HEK293 (cell line): ENCODE results near the gene LYVE1.

Experiments
- CTCF ChIA-PET: fragments of 350-600 bp; formaldehyde crosslinking; extraction: SDS; loops from one replicate; lab custom pipeline; 2021; ENCODE audit warnings: antibody characterized with exemption; lab: Yijun Ruan, JAX
- POLR2A ChIA-PET: fragments of 300-600 bp; formaldehyde crosslinking; extraction: SDS; loops from one replicate; lab custom pipeline; 2020; ENCODE audit warnings: antibody characterized with exemption, inconsistent platforms; lab: Yijun Ruan, JAX
- H3K27ac ChIP-seq: fragments of 200-500 bp; sonication (Bioruptor generic); 2 replicates; pipeline ENCODE4 v1.5.1; 2014; ENCODE audit warnings: low read depth, low read length, control low read depth, inconsistent platforms; ENCODE audit errors: extremely low read depth
- H3K36me3 ChIP-seq, 2 experiments: fragments of 200-500 bp in 1 of 2; sonication (Bioruptor generic) in 1 of 2; 1 replicate in 1 of 2; 2 replicates in 1 of 2; pipeline ENCODE4 v1.5.1; 2014 to 2017; ENCODE audit warnings: inconsistent platforms in 2 of 2, low read length in 2 of 2; ENCODE audit not compliant: control insufficient read depth in 2 of 2, insufficient read depth in 1 of 2
- H3K4me1 ChIP-seq: fragments of 200-500 bp; sonication (Bioruptor generic); 2 replicates; pipeline ENCODE4 v1.5.1; 2014; ENCODE audit warnings: mild to moderate bottlenecking, low read length, inconsistent platforms; ENCODE audit not compliant: control insufficient read depth, insufficient read depth
- H3K4me3 ChIP-seq: 2 replicates; pipeline ENCODE4 v1.5.1; 2011; ENCODE audit warnings: low read depth, mild to moderate bottlenecking, control low read depth, low read length, moderate library complexity
- H3K9me3 ChIP-seq: fragments of 200-500 bp; sonication (Bioruptor generic); 2 replicates; pipeline ENCODE4 v1.5.1; 2014; ENCODE audit warnings: low read depth, low read length, inconsistent platforms; ENCODE audit not compliant: control insufficient read depth, insufficient read depth
- EGR2 ChIP-seq: fragments of 450-650 bp; formaldehyde crosslinking; IDR thresholded peaks from 2 replicates; pipeline ENCODE4 v1.5.1; 2016; ENCODE audit warnings: low read depth, missing biosample characterization, missing genetic modification characterization
- GLI4 ChIP-seq: fragments of 450-650 bp; formaldehyde crosslinking; IDR thresholded peaks from 2 replicates; pipeline ENCODE4 v1.5.1; 2016; ENCODE audit warnings: missing biosample characterization, missing genetic modification characterization
- HOXA7 ChIP-seq: sonication (generic); formaldehyde crosslinking; IDR thresholded peaks from 2 replicates; pipeline ENCODE4 v1.8.1; 2022; ENCODE audit warnings: missing genetic modification reagents, borderline replicate concordance
- ZBTB1 ChIP-seq: fragments of 450-650 bp; formaldehyde crosslinking; IDR thresholded peaks from 2 replicates; pipeline ENCODE4 v1.5.1; 2016; ENCODE audit warnings: missing biosample characterization, missing genetic modification characterization
- ZBTB48 ChIP-seq: fragments of 450-650 bp; formaldehyde crosslinking; IDR thresholded peaks from 2 replicates; pipeline ENCODE4 v1.5.1; 2016; ENCODE audit warnings: missing biosample characterization, missing genetic modification characterization
- ZIC2 ChIP-seq: fragments of 450-650 bp; formaldehyde crosslinking; IDR thresholded peaks from 2 replicates; pipeline ENCODE4 v1.5.1; 2016; ENCODE audit warnings: missing biosample characterization, missing genetic modification characterization
- ZNF148 ChIP-seq: fragments of 450-650 bp; formaldehyde crosslinking; IDR thresholded peaks from 2 replicates; pipeline ENCODE4 v1.5.0; 2017; ENCODE audit warnings: missing biosample characterization, missing genetic modification characterization, borderline replicate concordance
- ZNF157 ChIP-seq: fragments of 450-650 bp; formaldehyde crosslinking; IDR thresholded peaks from 2 replicates; pipeline ENCODE4 v1.5.1; 2016; ENCODE audit warnings: missing biosample characterization, missing genetic modification characterization
- ZNF202 ChIP-seq: fragments of 450-650 bp; formaldehyde crosslinking; IDR thresholded peaks from 2 replicates; pipeline ENCODE4 v1.5.1; 2016; ENCODE audit warnings: missing biosample characterization, missing genetic modification characterization, borderline replicate concordance
- ZNF214 ChIP-seq: fragments of 450-650 bp; formaldehyde crosslinking; IDR thresholded peaks from 2 replicates; pipeline ENCODE4 v1.5.1; 2017; ENCODE audit warnings: missing biosample characterization, mild to moderate bottlenecking, missing genetic modification characterization, borderline replicate concordance
- ZNF544 ChIP-seq: fragments of 450-650 bp; formaldehyde crosslinking; IDR thresholded peaks from 2 replicates; pipeline ENCODE4 v1.5.0; 2017; ENCODE audit warnings: missing biosample characterization, missing genetic modification characterization
- ZNF580 ChIP-seq: fragments of 450-650 bp; formaldehyde crosslinking; IDR thresholded peaks from 2 replicates; pipeline ENCODE4 v1.5.1; 2016; ENCODE audit warnings: missing biosample characterization, missing genetic modification characterization
- ZNF585B ChIP-seq: fragments of 450-650 bp; formaldehyde crosslinking; IDR thresholded peaks from 2 replicates; pipeline ENCODE4 v1.5.1; 2016; ENCODE audit warnings: missing biosample characterization, missing genetic modification characterization
- ZNF624 ChIP-seq: fragments of 450-650 bp; formaldehyde crosslinking; IDR thresholded peaks from 2 replicates; pipeline ENCODE4 v1.5.1; 2017; ENCODE audit warnings: missing biosample characterization, missing genetic modification characterization
- ZNF629 ChIP-seq: fragments of 450-650 bp; formaldehyde crosslinking; IDR thresholded peaks from 2 replicates; pipeline ENCODE4 v1.5.1; 2017; ENCODE audit warnings: missing biosample characterization, missing genetic modification characterization
- ZNF660 ChIP-seq: fragments of 450-650 bp; IDR thresholded peaks from 2 replicates; pipeline ENCODE4 v1.5.1; 2018; ENCODE audit warnings: missing biosample characterization, mild to moderate bottlenecking, missing genetic modification characterization
- ZNF776 ChIP-seq: fragments of 450-650 bp; formaldehyde crosslinking; IDR thresholded peaks from 2 replicates; pipeline ENCODE4 v1.5.0; 2017; ENCODE audit warnings: missing biosample characterization, missing genetic modification characterization, borderline replicate concordance
- ZNF792 ChIP-seq: fragments of 450-650 bp; formaldehyde crosslinking; IDR thresholded peaks from 2 replicates; pipeline ENCODE4 v1.5.1; 2016; ENCODE audit warnings: missing biosample characterization, missing genetic modification characterization
- ZSCAN23 ChIP-seq: fragments of 450-650 bp; formaldehyde crosslinking; IDR thresholded peaks from 2 replicates; pipeline ENCODE4 v1.5.1; 2016; ENCODE audit warnings: missing biosample characterization, missing genetic modification characterization
- TF ChIP-seq, protein P1 (sequence below): fragments of 450-650 bp; formaldehyde crosslinking; IDR thresholded peaks from 2 replicates; pipeline ENCODE4 v1.5.1; 2016; ENCODE audit warnings: missing biosample characterization, missing genetic modification characterization
- TF ChIP-seq, protein P2 (sequence below): fragments of 450-650 bp; formaldehyde crosslinking; IDR thresholded peaks from 2 replicates; pipeline ENCODE4 v1.5.1; 2016; ENCODE audit warnings: missing biosample characterization, missing genetic modification characterization, borderline replicate concordance

LYVE1 gene

DNA sequence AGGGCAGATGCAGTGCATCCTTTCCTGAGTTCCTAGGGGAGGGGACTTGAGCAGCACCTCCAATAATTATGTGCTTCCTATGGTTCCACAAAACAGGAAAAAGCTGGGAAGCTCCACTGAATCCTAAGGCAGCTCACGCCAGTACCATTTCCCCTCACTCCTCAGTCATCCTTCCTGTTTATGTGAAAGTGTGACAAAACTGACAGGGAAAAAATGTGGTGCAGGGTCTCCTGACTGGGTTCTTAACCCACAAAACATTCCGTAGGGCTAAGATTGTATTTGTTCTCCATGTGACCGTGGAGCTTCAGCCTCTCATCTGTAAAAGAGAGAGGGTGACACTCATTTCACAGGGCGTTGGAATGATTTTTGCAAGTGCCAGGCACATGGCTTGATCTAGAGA lies 12.2 kb upstream of the LYVE1 start:
- Histone ChIP-seq H3K4me1 (no peaks in the 10 kb centered on the region), H3K9me3 (no peaks in the 10 kb centered on the region), H3K4me3 (no peak overlapping the region), H3K27ac (no peak overlapping the region), H3K36me3 (no peaks in the 10 kb centered on the region)
- CTCF ChIA-PET = no interaction called here
- POLR2A ChIA-PET = no interaction called here
- TF ChIP-seq ZNF214 (tag by site-specific recombination) (no peak), ZNF157 (tag by site-specific recombination) (no peak), EGR2 (no peak)

- CTCF ChIA-PET = no interaction called here
- TF ChIP-seq, protein P1, sequence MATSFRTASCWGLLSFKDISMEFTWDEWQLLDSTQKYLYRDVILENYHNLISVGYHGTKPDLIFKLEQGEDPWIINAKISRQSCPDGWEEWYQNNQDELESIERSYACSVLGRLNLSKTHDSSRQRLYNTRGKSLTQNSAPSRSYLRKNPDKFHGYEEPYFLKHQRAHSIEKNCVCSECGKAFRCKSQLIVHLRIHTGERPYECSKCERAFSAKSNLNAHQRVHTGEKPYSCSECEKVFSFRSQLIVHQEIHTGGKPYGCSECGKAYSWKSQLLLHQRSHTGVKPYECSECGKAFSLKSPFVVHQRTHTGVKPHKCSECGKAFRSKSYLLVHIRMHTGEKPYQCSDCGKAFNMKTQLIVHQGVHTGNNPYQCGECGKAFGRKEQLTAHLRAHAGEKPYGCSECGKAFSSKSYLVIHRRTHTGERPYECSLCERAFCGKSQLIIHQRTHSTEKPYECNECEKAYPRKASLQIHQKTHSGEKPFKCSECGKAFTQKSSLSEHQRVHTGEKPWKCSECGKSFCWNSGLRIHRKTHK (tag by site-specific recombination) = no peak
- no peak for TF ChIP-seq ZBTB48 (tag by site-specific recombination)
- Histone ChIP-seq H3K4me3 (no peak overlapping the region), H3K27ac (no peak overlapping the region), H3K36me3 (no peaks in the 10 kb centered on the region), H3K4me1 (no peaks in the 10 kb centered on the region), H3K9me3 (no peaks in the 10 kb centered on the region)
- POLR2A ChIA-PET = no interaction called here
Measured at GRCh38 chr11:10579700-10580099, 11.2 kb upstream of the LYVE1 start.

DNA sequence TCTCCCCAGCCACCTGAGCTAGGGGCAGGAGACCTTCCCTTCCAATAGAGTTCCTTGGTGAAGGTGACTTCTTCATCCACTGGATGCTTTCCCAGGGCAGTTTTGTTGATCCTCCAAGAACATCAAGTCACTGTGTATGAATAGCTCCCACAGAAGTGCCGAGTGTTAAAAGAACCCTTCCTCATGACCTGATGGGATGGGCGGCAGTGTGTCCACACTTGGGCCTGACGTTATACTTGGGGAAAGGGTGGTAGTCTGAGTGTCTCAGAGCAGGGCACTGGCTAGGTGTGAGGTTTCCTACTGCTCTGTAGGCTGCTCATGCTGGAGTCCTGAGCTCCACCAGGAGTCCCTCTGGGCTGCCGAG lies 7.6 kb upstream of the LYVE1 start:
- H3K36me3 ChIP-seq = no peaks in the 10 kb centered on the region
- TF ChIP-seq ZNF544 (tag by site-specific recombination) = no peak
- no peak for TF ChIP-seq ZNF202 (tag by site-specific recombination)
- no peak for TF ChIP-seq ZIC2
- no peak for TF ChIP-seq HOXA7
- TF ChIP-seq ZSCAN23 (tag by site-specific recombination) = no peak
- TF ChIP-seq ZNF624 (tag by site-specific recombination) = no peak
- no peak for TF ChIP-seq ZNF776
- H3K27ac ChIP-seq = no peak overlapping the region
- POLR2A ChIA-PET = no interaction called here
- no peaks in the 10 kb centered on the region for H3K9me3 ChIP-seq
- H3K4me1 ChIP-seq = no peaks in the 10 kb centered on the region
- H3K4me3 ChIP-seq = no peak overlapping the region
- CTCF ChIA-PET = interaction anchor here (0.6 kb wide), 1 partner anchor 1040 kb away, joined by 3 read pairs; no protein-coding TSS in a partner anchor

DNA sequence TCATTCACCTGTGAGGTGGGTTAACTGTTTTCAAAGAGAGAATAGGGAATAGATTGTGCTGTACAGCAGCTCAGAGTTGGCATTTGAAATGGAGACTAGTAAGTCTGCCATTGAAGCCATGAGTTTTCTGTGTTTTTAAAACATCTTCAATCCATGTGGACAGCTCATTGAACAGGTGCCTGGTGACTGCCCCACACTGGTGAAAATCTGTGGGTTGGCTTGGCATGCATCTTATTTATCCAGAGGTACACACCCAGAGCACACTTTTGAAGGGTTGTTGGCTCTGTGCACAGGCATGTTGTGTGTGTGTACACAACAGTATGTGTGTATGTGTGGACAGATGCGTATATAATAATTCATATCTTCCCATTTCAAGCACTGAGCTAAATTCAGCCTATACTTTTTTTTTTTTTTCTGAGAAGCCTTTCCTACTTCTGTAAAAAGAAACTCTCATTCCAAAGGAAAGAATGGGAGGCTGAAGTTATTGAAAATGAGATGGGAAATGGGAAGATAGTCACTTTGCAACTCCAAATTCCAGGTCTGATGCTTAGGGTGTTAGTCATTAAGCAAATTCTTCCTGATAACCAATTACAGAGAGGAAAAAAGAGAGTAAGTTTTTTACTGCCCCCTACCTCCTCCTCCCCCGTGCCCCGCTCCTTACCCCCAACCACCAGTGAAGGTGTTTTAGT lies 7.0 kb upstream of the LYVE1 start:
- CTCF ChIA-PET = no interaction called here
- H3K4me3 ChIP-seq = no peak overlapping the region
- POLR2A ChIA-PET = no interaction called here
- H3K4me1 ChIP-seq = no peaks in the 10 kb centered on the region
- H3K9me3 ChIP-seq = no peaks in the 10 kb centered on the region
- no peaks in the 10 kb centered on the region for H3K36me3 ChIP-seq
- H3K27ac ChIP-seq = no peak overlapping the region
- TF ChIP-seq ZNF580 (tag by site-specific recombination) (no peak), GLI4 (tag by site-specific recombination) (no peak), ZNF792 (tag by site-specific recombination) (no peak), ZBTB1 (tag by site-specific recombination) (no peak), ZNF660 (tag by site-specific recombination) (no peak), ZNF585B (tag by site-specific recombination) (no peak), ZNF148 (tag by site-specific recombination) (no peak), EGR2 (no peak), ZNF629 (tag by site-specific recombination) (no peak)
- TF ChIP-seq, protein P2, sequence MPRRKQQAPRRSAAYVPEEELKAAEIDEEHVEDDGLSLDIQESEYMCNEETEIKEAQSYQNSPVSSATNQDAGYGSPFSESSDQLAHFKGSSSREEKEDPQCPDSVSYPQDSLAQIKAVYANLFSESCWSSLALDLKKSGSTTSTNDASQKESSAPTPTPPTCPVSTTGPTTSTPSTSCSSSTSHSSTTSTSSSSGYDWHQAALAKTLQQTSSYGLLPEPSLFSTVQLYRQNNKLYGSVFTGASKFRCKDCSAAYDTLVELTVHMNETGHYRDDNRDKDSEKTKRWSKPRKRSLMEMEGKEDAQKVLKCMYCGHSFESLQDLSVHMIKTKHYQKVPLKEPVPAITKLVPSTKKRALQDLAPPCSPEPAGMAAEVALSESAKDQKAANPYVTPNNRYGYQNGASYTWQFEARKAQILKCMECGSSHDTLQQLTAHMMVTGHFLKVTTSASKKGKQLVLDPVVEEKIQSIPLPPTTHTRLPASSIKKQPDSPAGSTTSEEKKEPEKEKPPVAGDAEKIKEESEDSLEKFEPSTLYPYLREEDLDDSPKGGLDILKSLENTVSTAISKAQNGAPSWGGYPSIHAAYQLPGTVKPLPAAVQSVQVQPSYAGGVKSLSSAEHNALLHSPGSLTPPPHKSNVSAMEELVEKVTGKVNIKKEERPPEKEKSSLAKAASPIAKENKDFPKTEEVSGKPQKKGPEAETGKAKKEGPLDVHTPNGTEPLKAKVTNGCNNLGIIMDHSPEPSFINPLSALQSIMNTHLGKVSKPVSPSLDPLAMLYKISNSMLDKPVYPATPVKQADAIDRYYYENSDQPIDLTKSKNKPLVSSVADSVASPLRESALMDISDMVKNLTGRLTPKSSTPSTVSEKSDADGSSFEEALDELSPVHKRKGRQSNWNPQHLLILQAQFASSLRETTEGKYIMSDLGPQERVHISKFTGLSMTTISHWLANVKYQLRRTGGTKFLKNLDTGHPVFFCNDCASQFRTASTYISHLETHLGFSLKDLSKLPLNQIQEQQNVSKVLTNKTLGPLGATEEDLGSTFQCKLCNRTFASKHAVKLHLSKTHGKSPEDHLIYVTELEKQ (tag by site-specific recombination) = no peak
